Measurements from ENCODE around the gene RUNX2.

The RUNX2 gene

DNA sequence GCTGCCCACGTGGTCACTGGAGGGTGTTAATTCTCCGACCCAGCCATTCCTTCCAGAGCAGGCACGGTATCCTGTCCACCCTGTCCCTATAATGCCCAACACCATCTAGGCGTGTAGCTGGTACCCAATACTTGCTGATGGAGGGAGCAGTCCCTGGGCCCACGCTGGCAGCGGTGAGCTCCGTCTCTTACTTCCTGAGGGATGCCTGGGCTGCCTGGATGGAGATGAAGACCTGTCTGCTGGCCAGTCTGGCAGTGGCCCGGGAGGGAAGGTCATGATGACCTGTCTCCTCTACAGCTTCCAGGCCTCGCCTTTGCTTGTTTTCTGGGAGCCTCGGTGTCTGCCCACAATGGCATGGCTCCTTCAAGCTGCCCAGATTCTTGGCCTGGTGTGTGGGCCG, 347.5 kb downstream of the RUNX2 start:
- no peak for DNase-seq (ENCODE audit: low read depth in 2 of 2)

DNA sequence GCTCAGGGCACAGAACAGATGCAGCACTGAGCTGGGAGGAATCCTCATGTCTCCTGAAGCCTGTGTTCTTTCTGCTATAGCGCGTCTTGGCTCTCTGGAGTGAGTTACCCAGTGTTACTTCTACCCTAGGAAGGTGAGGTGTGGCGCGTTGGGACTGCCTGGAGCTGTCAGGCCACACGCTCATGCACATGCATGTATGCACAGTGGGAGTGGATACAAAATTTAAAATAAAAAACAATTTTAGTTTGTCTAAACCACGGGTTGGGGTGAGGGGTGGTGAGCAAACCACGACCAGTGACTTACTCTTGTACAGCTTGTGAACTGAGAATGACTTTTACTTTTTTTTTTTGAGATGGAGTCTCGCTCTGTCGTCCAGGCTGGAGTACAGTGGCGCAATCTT, 348.2 kb downstream of the RUNX2 start:
- DNase-seq (ENCODE audit: low read depth in 2 of 2), result no peak

DNA sequence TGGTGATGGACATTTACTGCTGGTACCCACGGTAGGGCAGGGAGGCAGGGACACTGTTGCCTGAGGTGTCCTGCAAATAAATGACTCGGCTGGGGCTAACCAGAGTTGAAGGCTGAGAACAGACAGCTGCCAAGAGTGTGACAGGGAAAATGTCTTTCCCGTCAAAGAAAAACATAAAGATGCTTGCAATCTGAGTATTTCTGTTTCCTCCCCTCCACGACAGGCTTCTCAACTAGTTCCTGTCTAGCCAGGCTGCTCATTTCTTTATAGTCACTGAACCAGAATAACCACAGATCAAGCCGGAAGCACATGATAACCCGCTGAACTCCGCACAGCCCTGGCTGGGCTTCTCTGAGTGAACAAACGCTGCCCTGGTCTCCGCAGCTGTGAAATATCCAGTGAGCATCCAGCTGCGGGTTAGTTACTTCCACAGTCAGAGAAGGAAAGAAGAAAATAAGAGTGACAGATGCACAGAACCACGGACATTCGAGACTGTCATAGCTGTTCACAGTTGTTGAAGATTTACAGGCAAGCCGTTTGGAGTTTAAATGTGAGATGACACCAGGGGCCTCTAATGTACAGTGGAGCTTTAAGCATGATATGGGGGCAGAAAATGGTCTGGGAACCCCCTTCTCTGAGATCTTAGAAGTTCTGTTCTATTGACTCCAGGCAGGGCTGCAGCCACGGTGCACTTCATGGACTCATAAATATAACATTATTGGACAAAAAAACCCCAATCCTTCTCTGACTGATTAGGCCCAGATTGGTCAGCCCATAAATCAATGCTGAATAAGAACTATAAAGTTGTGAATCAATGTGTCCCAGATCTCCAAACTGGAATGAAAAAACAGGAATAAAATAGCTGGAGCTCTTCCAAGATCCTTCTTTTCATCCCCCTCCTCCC, 349.5 kb downstream of the RUNX2 start:
- peak in 1 of 2 donors; percentile 12 for DNase-seq (ENCODE audit: low read depth in 2 of 2)

DNA sequence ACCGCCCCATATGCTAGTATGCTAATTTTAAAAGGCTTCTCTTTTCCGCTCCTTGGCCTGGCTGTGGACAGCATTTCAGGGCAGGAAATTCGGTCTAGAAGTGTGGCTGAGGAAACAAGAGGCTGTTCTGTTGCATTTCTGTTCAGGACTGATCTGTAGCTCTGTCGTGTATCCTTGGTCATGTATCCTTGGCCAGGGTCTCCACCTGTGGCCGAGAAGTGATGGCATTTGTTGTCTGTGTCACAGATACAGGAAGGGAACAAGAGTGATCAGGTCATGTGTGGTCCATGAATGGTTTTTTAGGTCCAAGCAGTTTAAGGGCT, 350.1 kb downstream of the RUNX2 start:
- no peak for DNase-seq (ENCODE audit: low read depth in 2 of 2)

DNA sequence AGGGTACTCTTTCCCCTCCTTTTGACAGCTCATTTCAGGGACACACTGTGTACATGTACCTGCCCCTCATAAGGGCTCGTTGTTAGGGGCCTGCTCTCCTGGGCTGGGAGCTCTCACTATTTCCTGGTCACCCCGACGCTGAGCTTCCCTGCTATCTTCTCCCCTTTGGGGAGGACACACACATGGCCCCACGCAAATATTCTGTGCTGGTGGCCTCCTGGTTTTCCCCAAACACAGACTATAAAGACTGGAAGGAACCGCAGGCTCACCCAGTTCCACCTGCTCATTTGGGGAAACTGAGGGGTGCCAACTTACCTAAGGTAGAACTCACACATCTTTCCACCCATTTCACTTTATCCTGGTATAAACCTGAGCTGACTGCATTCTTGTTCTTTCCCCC, 351.0 kb downstream of the RUNX2 start:
- DNase-seq (ENCODE audit: low read depth in 2 of 2), result no peak

DNA sequence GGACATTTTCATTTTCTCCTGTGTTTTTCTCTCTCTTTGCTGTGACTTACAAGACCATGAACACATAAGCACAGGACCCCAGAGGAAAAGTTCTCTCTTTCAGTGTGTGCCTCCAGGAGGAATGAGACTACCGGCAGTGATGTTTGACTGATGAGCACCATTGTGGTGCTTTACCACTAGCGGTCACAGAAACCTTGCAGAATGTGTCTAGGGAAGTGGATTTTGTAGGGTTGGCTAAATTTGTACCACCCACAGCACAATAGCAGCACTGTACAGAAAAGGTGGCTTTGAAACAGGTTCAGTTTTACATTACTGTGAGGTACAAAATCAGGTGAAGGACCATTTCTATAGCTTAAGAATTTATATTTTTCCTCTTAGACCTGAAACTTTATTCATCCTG, 351.5 kb downstream of the RUNX2 start:
- DNase-seq (ENCODE audit: low read depth in 2 of 2), result no peak

DNA sequence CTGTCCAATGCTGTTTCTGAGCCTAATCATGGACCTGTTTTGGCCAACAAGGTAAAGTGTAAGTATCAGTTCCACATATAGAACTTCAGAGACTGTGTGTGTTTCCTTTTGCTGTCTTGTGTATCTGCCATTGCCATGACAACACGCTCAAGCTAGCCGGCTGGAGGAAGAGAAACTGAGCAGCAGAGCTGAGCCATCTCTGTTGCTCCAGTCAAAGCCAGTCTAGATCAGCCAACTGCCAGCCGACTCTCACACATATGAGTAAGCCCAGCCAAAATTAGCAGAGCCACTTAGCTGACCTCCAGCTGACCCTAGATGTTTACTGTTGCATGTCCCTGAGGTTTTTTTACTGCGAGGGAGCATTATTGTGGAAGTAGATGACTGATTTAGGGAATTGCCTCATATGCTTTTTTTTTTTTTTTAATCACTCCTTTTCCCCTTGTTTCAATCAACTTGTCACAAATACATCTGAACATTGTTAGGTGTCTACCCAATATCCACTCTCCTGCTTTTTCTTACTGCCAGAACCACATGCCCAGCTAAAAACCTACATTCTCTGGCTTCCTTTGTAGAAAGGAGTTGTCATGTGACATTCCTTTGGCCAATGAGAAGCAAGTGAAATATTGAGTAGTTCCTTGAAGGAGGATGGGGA, 353.9 kb downstream of the RUNX2 start:
- no peak for DNase-seq (ENCODE audit: low read depth in 2 of 2)

DNA sequence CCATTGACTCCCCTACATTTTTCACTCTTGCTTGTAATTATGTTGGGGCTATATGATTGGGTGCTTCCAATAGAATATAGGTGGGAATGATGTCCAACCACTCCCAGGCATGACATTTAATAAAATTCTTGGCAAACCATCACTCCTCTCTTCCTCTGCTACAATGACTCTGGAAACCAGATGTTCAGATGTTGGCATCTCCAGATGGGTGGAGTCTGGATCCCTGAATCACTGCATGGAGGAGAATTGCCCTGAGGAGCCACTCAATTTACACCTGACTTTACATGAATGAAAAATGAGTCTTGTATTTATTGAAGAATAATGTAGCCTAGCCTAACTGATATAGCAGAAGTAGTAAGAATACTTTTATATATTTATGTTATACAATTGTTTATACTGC, 356.3 kb downstream of the RUNX2 start:
- no peak for DNase-seq (ENCODE audit: low read depth in 2 of 2)

DNA sequence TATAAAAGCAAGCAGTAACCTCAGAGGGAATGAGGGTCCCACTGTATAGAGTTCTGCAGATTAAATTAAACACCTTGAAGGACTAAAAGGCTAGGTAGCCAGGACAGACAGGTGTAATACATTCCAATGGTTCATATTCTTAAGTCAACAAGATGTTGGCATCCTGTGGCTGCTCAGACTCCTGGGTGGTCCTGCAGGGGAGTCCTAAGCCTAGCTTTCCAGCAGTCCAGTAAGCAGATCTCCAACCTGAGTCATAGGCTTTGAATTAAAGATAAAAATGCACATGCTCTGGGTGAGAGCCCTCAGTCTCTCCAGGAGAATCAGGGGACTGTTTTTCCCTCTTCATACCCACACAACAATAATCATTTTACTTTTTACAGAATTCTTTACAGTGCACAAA, 356.9 kb downstream of the RUNX2 start:
- DNase-seq (ENCODE audit: low read depth in 2 of 2), result no peak

DNA sequence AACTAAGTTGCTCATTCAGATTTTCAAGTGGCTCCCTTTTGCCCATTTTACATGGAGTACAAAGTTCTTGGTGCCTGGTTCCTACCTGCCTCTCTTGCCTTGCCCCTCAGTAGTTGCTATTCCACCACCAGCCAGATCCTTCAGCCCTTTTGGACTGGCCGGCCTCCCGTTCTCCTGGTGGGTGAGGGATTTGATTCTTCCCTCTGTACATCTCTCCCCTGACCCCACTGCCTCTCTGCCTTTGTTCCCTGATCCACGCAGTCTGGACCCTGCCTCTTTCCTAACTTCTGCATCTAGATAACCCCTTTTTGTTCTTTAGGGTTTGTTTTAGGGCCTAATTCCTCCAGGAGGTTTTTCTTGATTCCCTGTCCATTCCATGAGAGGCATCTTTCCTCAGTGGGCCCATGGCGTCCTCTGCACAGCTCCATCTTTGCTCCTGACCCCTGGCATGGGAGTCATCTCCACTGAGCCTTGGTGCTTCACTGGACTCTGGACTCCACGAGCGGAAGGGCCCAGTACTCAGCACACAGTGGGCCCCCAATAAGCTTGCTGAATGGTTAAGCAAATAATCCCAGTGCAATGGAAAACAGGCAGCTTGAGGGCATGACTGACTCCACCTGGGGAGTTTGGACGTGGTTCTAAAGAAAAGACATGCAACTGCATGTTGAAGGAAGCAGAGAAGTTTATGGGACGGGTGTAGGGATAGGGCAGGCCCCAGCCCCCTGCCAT, 358.9 kb downstream of the RUNX2 start:
- no peak for DNase-seq (ENCODE audit: low read depth in 2 of 2)

DNA sequence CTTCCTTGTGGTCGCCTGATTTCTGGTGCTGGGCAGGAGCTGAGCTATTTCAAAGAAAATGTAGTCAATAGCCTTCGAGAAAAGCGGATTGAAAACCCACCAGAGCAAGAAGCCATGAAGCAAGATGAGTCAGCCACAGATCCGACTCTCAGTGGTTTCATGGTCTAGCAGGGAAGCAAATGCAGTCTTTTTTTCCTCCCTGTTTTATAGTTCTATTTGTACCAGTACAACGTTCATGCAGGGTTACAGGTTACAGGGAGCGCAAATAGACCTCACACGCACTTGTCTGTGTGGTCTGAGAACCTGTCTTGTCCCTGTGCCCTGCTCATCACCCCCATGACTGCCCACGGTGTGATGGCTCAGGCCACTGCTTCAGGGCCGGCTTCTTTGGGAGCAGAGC, 359.4 kb downstream of the RUNX2 start:
- DNase-seq (ENCODE audit: low read depth in 2 of 2), result no peak

DNA sequence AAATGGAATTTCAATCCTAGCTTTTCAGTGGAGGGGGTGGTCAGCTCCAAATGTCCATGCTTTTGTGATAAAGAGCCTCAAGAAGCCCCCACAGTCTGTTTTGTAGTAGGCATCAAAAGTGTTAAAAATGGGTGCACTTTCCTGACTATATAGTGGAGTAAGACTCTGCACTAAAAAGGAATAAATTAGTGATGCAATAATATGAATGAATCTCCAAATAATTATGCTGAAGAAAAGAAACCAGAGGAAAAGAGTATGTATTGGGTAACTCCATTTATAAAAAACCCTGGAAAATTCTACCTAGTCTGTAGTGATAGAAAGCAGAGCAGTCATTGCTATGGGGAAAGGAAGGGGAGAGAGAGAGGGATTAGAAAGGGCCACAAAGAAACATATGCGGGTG, 360.1 kb downstream of the RUNX2 start:
- no peak for DNase-seq (ENCODE audit: low read depth in 2 of 2)

DNA sequence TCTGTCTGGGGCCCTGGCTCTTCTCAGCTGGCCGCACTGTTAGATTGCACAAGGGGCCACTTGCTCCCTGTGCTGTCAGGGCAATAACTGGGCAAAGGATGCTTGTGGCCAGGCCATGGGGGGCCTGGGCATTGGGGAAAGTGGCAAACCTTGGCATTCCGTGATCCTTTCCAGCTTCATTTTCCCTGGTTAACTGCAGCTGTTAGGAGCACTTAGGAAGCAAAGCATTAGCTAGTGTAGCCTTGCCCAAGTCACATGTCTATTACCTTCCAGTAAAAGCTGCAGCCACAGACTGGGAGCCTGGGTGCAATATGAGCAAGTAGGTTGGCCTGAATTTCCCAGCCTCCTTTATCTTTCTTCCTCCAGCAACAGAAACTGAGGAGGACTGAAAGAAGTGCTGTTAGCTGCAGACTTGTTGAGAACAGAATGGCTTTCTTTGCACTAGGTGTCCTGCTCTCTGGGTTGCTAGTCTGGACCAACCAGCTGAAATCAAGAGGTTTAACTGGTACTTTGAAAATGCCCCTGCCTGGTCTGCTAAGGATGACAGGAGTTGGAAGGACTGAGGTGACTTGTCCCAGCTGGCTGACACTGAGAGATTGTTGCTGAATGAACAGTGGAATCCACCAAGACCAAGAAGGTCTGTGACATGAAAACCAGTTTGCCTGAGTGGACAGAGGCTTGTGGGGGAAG, 361.9 kb downstream of the RUNX2 start:
- DNase-seq (ENCODE audit: low read depth in 2 of 2), result no peak

DNA sequence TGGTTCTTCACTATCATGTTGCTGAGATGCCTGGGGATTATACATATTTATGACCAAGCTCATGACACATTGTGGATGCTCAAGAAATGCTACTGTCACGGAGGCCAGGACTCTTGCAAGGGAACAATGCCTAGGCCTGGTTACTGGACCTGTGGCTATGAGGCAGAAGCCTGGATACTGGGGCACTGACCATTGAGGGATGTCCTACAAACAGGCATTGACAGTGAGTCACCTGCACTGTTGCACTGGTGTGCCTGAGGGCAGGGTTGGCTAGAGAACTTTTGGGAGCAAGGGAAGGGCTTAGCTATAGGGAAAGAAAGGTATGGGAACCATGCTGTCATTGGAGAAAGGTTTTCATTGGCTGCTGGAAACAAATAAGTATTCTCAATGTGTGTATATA, 362.7 kb downstream of the RUNX2 start:
- no peak for DNase-seq (ENCODE audit: low read depth in 2 of 2)

DNA sequence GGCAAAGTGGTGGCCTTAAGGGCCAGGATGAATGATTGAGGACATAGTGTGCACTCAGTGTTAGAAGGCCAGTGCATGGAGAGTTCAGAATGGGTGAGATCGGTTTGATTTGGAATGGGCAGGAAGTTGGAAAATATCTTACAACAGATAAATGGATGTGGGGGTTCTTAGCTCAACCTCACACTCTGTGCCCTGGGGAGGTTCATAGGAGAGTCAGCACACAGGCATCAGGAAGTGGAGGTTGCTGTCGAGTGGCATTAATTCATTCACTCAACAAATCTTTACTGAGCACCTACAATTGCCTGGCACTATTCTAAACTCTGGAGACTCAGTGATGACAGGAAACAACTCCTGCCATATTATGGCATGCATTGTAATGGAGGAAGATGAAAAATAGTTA, 363.3 kb downstream of the RUNX2 start:
- no peak for DNase-seq (ENCODE audit: low read depth in 2 of 2)

DNA sequence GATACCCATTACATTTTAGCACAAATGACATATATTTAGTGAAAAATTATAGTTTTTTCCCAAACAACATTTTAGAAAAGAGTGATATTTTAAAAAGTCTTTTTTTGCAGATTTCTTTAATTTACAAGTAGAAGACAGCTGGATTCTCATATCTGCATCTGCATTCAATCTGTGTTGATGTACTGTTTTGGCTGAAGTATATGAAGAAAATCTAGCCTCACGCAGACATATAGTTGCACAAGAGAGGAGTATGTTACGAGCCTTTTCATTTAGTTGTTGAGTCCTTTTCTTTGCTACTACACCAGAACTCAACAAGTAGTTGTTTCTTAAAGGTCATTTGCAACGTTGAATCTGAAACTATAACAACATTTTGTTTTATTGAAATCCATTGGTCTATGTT, 363.9 kb downstream of the RUNX2 start:
- no peak for DNase-seq (ENCODE audit: low read depth in 2 of 2)

DNA sequence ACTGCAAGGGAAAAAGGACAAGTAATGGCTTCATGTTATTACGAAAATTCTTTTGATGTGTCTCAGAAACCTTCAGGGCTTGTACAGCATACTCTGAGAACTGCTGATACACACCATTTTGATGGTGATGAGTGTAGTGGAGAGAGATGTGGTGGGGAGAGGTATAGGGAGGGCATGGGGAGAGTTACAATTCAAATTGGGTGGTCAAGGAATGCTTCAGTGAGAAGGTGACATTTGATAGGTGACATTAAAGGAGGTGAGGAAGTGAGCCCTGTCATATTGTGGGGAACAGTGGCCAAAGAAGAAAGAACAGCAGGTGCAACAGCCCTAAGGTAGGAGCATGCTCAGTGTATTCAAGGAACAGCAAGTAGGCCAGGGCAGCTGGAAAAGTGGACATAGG, 368.6 kb downstream of the RUNX2 start:
- DNase-seq (ENCODE audit: low read depth in 2 of 2), result no peak

DNA sequence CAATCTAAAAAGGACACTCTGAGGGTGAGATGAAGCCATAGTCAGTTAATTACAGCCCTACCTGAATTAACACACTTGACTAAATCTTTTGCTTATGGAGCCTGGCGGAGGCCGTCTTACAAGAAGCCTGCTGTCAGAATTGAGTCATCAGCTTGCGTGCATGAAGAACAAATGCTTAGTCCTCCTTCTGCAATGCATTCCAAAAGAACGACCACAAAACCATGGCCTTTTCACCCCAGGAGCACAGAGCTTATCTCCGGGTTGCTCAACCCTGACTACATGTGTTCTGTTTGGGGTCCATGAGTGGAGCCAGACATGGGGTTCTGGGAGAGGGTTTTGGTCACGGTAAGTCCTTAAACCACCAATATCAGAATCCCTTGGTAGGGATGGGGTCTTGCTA, 369.5 kb downstream of the RUNX2 start:
- no peak for DNase-seq (ENCODE audit: low read depth in 2 of 2)

DNA sequence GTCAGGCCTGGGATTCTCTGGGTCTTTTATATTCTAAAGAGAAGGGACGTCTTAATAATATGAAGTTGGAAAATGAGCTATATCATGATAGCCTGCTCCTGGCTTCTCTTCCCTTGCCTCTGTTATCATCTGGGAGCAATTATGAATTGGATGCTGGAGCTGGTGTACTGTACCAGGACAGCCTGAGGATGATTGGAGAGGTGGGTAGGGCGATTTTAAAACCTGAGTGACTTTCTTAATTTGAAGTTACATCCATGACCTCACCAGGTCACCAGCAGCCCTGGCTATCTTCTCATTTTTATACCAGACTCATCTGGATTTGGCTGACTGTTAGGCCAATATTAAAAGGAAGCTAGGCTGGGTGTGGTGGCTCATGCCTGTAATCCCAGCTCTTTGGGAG, 369.9 kb downstream of the RUNX2 start:
- DNase-seq (ENCODE audit: low read depth in 2 of 2), result no peak

DNA sequence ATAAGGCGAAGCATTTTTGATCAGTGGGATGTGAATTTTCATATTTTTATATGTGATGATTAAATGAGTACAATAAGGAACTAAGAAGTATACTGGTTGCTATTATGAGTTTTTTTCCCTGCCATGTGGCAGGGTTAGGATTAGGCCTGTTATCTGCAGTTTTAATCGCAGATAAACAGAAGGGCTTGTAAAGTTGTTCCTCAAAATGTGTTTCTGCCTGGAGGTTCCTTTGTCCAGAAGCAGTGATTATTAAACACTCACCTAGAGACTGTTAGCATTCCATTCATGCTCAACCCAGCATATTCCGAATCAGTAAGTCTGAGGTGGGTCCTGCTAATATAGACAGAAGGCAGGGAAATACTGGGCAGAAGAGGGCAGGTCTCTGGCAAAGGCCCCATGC, 371.5 kb downstream of the RUNX2 start:
- no peak for DNase-seq (ENCODE audit: low read depth in 2 of 2)

DNA sequence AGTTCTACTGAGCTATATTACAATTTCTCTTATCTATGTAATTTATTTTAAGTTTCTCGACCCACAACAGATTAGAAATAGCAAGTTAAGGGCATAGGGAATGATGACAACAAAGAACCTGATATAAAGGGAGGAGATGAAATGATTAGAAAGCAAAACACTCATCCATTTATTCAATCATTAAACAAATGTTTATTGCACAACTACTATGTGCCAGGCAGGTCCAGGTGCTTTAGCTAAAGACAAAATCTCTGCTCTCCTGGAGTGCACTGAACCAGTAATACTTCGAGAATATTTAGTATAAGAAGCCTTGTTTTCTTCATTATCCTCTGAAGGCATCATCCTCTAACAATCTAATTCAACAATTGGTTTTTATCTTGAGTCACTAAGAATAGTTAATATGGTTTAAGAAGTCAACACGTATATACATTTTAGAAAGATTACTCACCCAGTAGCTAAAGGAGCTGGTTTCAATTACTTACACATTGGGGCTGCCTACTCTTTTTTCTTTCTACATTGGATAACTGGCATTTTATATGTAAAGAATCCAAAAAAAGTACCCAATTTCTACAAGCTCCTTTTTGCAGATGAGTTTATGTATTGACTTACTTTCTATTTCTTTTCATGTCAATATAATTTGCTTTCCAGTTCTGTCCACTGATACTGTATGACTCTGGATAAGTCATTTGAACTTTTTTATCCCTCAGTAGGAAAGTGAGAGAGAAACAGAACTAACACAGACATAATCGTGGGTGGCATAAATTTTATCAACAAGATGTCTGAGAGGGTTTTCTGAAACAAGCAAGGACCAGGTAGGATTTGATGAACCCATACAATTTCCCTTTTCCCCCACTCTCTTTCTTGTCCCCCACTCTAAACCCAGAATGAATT, 375.0 kb downstream of the RUNX2 start:
- DNase-seq (ENCODE audit: low read depth in 2 of 2), result no peak
